GM06990 (cell line): ENCODE measurements around the gene BICC1.

Experiments used
- DNase-seq: peaks from one replicate; pipeline ENCODE4 v3.0.0-alpha.2; 2011; ENCODE audit not compliant: insufficient read length; ENCODE audit errors: extremely low read depth
- H3K27me3 ChIP-seq: replicated peaks from 2 replicates; pipeline ENCODE4 v1.6.0; 2011; ENCODE audit warnings: low read length; ENCODE audit not compliant: control insufficient read depth, insufficient read depth
- H3K36me3 ChIP-seq: 2 replicates; pipeline ENCODE4 v1.5.1; 2011; ENCODE audit warnings: low read length; ENCODE audit not compliant: control insufficient read depth, insufficient read depth
- H3K4me3 ChIP-seq: replicated peaks from 2 replicates; pipeline ENCODE4 v1.5.1; 2011; ENCODE audit warnings: low read depth, mild to moderate bottlenecking, control low read depth, low read length
- TF ChIP-seq, protein P1 (sequence below): IDR thresholded peaks from 2 replicates; pipeline ENCODE4 v1.5.1; 2011; ENCODE audit warnings: low read length, control low read depth, mild to moderate bottlenecking, inconsistent platforms; ENCODE audit not compliant: insufficient read depth, poor library complexity, severe bottlenecking

BICC1 gene

DNA sequence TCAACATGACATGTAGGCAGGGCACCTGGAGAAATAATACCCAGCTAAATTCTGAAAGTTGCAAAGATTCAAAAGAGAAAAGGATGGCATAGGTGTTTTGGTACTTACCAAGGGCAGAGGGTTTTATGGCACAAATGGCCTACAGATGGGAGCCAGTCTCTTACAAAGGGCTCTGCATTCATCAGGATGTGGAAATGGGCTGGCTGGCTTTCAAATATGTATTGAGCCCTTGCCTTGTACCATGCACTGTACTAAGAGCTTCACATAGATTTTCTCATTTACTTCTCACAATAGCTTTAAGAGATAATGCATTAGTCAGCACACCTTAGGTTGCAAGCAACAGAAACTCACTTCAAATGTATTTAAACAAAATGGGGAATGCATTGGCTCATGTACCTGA is 327.1 kb downstream of the BICC1 start:
- DNase-seq: no peak
- TF ChIP-seq, protein P1, sequence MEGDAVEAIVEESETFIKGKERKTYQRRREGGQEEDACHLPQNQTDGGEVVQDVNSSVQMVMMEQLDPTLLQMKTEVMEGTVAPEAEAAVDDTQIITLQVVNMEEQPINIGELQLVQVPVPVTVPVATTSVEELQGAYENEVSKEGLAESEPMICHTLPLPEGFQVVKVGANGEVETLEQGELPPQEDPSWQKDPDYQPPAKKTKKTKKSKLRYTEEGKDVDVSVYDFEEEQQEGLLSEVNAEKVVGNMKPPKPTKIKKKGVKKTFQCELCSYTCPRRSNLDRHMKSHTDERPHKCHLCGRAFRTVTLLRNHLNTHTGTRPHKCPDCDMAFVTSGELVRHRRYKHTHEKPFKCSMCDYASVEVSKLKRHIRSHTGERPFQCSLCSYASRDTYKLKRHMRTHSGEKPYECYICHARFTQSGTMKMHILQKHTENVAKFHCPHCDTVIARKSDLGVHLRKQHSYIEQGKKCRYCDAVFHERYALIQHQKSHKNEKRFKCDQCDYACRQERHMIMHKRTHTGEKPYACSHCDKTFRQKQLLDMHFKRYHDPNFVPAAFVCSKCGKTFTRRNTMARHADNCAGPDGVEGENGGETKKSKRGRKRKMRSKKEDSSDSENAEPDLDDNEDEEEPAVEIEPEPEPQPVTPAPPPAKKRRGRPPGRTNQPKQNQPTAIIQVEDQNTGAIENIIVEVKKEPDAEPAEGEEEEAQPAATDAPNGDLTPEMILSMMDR: no peak
- no peaks in the 10 kb centered on the region; the same call in 1 of the 2 replicates for H3K27me3 ChIP-seq
- no peaks in the 10 kb centered on the region for H3K36me3 ChIP-seq
- no peak overlapping the region for H3K4me3 ChIP-seq

DNA sequence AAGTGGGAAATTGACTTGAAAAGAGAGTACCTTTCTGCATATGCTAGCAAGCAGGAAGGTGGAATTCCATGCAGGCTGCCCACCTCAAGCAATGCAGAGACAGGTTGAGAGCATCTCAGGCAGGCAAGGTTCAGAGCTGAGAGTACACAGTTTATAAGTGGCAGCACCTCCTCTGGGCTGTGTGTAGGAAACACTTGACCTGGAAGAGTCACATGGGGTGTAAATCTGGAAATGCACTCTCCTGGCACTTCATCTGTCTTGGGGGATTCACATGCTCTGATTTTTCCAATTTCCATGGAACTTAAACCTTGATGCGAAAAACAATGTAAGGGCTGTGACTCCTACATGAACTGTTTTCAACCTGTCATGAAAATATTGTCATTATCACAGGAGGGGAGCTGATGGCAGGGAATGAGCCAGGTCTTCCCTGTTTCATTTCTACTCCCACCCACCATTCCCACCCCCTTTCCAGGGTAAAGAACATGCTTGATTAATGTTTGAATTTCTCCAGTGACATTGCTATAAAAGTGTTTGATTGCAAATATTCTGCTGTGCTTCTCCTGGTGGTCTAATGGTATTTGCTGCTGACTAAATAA is 328.3 kb downstream of the BICC1 start:
- Histone ChIP-seq H3K27me3 (no peaks in the 10 kb centered on the region; the same call in 1 of the 2 replicates), H3K36me3 (no peaks in the 10 kb centered on the region), H3K4me3 (no peak overlapping the region)
- TF ChIP-seq, protein P1: no peak
- DNase-seq: no peak

DNA sequence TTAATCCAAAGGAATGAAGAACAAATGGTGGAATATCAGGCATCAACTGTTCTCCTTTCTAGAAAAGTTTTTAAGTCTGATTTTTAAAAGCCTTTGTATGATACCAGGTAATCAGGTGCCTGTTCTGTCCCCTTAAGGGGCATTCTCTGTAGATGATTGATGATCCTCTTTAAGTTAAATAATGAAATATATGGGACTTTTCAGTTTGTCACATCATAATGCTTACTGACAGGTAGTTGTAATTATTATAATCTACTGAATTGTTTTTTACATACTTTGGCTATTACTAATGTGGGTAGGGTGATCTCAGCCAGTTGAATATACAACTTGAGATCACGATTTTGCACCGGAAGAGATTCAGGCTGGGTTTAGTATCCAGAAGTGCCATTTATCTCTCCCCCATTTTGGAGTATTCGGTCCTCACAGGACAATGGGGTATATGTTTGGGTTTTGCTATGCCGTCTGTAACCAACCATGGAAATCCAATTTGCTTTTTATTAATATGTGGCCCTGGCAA is 330.2 kb downstream of the BICC1 start:
- H3K4me3 ChIP-seq: no peak overlapping the region
- DNase-seq: no peak
- no peaks in the 10 kb centered on the region; the same call in 1 of the 2 replicates for H3K27me3 ChIP-seq
- TF ChIP-seq, protein P1: no peak
- H3K36me3 ChIP-seq: no peaks in the 10 kb centered on the region

DNA sequence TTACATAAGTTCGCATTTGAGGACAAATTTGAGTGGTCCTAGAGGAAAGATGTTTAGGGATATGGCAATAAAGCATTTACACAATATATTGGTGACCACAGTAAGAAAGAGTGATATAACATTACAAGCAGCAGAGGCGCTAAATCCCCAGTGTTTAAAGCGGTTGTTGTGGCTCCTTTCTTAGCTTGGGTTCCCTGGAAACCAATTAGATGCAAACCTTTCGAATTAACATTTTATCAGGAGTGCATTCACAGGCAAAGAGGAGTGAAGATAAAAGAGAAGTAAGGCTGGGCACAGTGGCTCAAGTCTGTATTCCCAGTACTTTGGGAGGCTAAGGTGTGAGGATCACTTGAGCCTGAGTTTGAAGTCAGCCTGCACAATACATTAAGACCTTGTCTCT is 331.1 kb downstream of the BICC1 start:
- Histone ChIP-seq H3K4me3 (no peak overlapping the region), H3K27me3 (no peaks in the 10 kb centered on the region; the same call in 1 of the 2 replicates), H3K36me3 (no peaks in the 10 kb centered on the region)
- TF ChIP-seq, protein P1: no peak
- DNase-seq: no peak

DNA sequence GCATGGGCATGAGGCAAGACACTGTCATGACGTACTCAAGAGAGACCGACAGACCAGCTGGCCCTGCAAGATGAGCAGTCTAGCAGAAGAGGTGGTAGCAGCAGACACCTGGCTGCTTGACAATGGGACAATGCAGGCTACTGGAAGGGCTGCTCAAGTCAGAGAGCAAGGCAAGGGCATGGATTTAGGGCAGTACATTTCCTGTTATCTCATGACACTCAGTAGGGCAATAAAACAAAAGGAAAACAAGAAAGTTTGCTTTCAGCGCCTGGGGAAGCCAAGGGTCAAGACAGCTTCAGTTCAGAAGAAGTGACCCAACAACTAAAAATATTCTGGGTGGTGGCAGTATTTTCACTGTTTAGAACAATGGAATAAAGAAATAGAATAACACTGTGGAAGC is 332.0 kb downstream of the BICC1 start:
- TF ChIP-seq, protein P1: no peak
- Histone ChIP-seq H3K36me3 (no peaks in the 10 kb centered on the region), H3K4me3 (no peak overlapping the region), H3K27me3 (no peaks in the 10 kb centered on the region; the same call in 1 of the 2 replicates)
- no peak for DNase-seq
